SK-N-SH (cell line): Measurements from ENCODE around the gene ZFP92. TPM values are rescaled to one million over a fixed set of nuclear protein-coding genes. Genes with fewer than 3 reads are reported as not detected.

Experiments
- CTCF ChIA-PET: fragments of 300-600, 350-600 bp; formaldehyde crosslinking; extraction: SDS; loops from one replicate; lab custom pipeline; 2021; lab: Yijun Ruan, JAX
- POLR2A ChIA-PET: fragments of 350-600 bp; sonication (Branson Sonifier 250); formaldehyde crosslinking; extraction: SDS; loops from one replicate; lab custom pipeline; 2020; ENCODE audit warnings: antibody characterized with exemption, inconsistent platforms; lab: Yijun Ruan, JAX
- DNase-seq: peaks from one replicate; pipeline ENCODE4 v3.0.0; 2012
- H2AFZ ChIP-seq: fragments of 200-600 bp; sonication (generic); 2 replicates; pipeline ENCODE4 v1.8.1; 2016; ENCODE audit warnings: antibody characterized with exemption, mild to moderate bottlenecking, low read depth
- H3F3A ChIP-seq: fragments of 200-600 bp; sonication (generic); replicated peaks from 2 replicates; pipeline ENCODE3; 2016; ENCODE audit warnings: antibody characterized with exemption, mild to moderate bottlenecking; ENCODE audit not compliant: insufficient read depth
- H3K27ac ChIP-seq, 2 experiments: fragments of 200-500 bp in 1 of 2; fragments of 200-600 bp in 1 of 2; sonication (Bioruptor generic) in 1 of 2; sonication (generic), shearing (Covaris generic) in 1 of 2; 2 replicates each; pipeline versions ENCODE4 v1.5.1 to v1.6.1; 2014 to 2016; ENCODE audit warnings: low read depth in 2 of 2, inconsistent platforms in 1 of 2, low read length in 1 of 2, mild to moderate bottlenecking in 1 of 2, mixed read lengths in 1 of 2
- H3K27me3 ChIP-seq: fragments of 200-600 bp; sonication (generic), shearing (Covaris generic); 2 replicates; pipeline ENCODE4 v1.6.1; 2016; ENCODE audit warnings: mixed run types; ENCODE audit not compliant: insufficient read depth
- H3K36me3 ChIP-seq, 2 experiments: fragments of 200-500 bp in 1 of 2; fragments of 200-600 bp in 1 of 2; sonication (Bioruptor generic) in 1 of 2; sonication (generic) in 1 of 2; replicated peaks in 1 of 2; 2 replicates each; pipeline versions ENCODE3 to v1.5.1; 2014 to 2016; ENCODE audit warnings: low read length in 1 of 2, mild to moderate bottlenecking in 1 of 2; ENCODE audit not compliant: insufficient read depth in 2 of 2, control insufficient read depth in 1 of 2
- H3K4me1 ChIP-seq, 2 experiments: fragments of 200-500 bp in 1 of 2; fragments of 200-600 bp in 1 of 2; sonication (Bioruptor generic) in 1 of 2; sonication (generic), shearing (Covaris generic) in 1 of 2; 2 replicates each; pipeline versions ENCODE4 v1.5.1 to v1.6.1; 2014 to 2016; ENCODE audit warnings: low read depth in 1 of 2, low read length in 1 of 2, mixed run types in 1 of 2; ENCODE audit not compliant: insufficient read depth in 2 of 2, control insufficient read depth in 1 of 2
- H3K4me2 ChIP-seq: fragments of 200-600 bp; sonication (generic), shearing (Covaris generic); 2 replicates; pipeline ENCODE4 v1.6.1; 2017; ENCODE audit warnings: mixed run types
- H3K4me3 ChIP-seq, 2 experiments: fragments of 200-500 bp in 1 of 2; fragments of 200-600 bp in 1 of 2; sonication (Bioruptor generic) in 1 of 2; sonication (generic), shearing (Covaris generic) in 1 of 2; 2 replicates each; pipeline versions ENCODE4 v1.5.1 to v1.8.1; 2014 to 2016; ENCODE audit warnings: low read depth in 2 of 2, inconsistent platforms in 1 of 2, low read length in 1 of 2, mild to moderate bottlenecking in 1 of 2, mixed read lengths in 1 of 2, moderate library complexity in 1 of 2
- H3K79me2 ChIP-seq: fragments of 200-600 bp; sonication (generic); 2 replicates; pipeline ENCODE4 v1.8.1; 2017; ENCODE audit warnings: mild to moderate bottlenecking; ENCODE audit not compliant: insufficient read depth
- H3K9ac ChIP-seq: fragments of 200-600 bp; sonication (generic); 2 replicates; pipeline ENCODE4 v1.6.1; 2017; ENCODE audit warnings: mixed run types
- H3K9me2 ChIP-seq: fragments of 200-600 bp; sonication (generic); 2 replicates; pipeline ENCODE4 v1.6.1; 2017; ENCODE audit warnings: mixed run types
- H3K9me3 ChIP-seq: fragments of 200-600 bp; sonication (generic); 2 replicates; pipeline ENCODE4 v1.6.1; 2017; ENCODE audit warnings: mixed run types, mild to moderate bottlenecking, moderate library complexity
- H4K20me1 ChIP-seq: fragments of 200-600 bp; sonication (generic); 2 replicates; pipeline ENCODE4 v1.6.1; 2017; ENCODE audit warnings: mild to moderate bottlenecking, mixed run types; ENCODE audit not compliant: insufficient read depth
- CHD2 ChIP-seq: fragments of 150-350 bp; IDR thresholded peaks from 2 replicates; pipeline ENCODE4 v1.6.1; 2018; ENCODE audit warnings: low read length; ENCODE audit not compliant: partially characterized antibody
- ELF1 ChIP-seq: IDR thresholded peaks from 2 replicates; pipeline ENCODE4 v1.4.0; 2012
- FOSL2 ChIP-seq: IDR thresholded peaks from 2 replicates; pipeline ENCODE4 v1.4.0; 2012; ENCODE audit warnings: low read depth, mild to moderate bottlenecking, moderate library complexity, borderline replicate concordance
- FOXJ3 ChIP-seq: sonication (generic); formaldehyde crosslinking; IDR thresholded peaks from 2 replicates; pipeline ENCODE4 v1.5.1; 2020; ENCODE audit warnings: mild to moderate bottlenecking, missing genetic modification reagents
- GABPA ChIP-seq: IDR thresholded peaks from 2 replicates; pipeline ENCODE4 v1.4.0; 2012; ENCODE audit warnings: low read depth, mild to moderate bottlenecking
- GATA2 ChIP-seq: sonication (generic); formaldehyde crosslinking; IDR thresholded peaks from 2 replicates; pipeline ENCODE4 v1.5.0; 2020; ENCODE audit warnings: mild to moderate bottlenecking, missing genetic modification reagents
- JUND ChIP-seq: IDR thresholded peaks from 2 replicates; pipeline ENCODE4 v1.4.0; 2012
- MAX ChIP-seq: IDR thresholded peaks from 2 replicates; pipeline ENCODE4 v1.4.0; 2012; ENCODE audit warnings: low read depth
- MEF2A ChIP-seq: IDR thresholded peaks from 2 replicates; pipeline ENCODE4 v1.4.0; 2012; ENCODE audit warnings: low read depth, borderline replicate concordance
- MXI1 ChIP-seq: IDR thresholded peaks from 2 replicates; pipeline ENCODE4 v1.6.1; 2012; ENCODE audit warnings: mild to moderate bottlenecking, low read depth, low read length, improper control_type of control experiment
- NRF1 ChIP-seq: IDR thresholded peaks from 2 replicates; pipeline ENCODE4 v1.6.1; 2012; ENCODE audit warnings: low read depth, mild to moderate bottlenecking, low read length
- RAD21 ChIP-seq: IDR thresholded peaks from 2 replicates; pipeline ENCODE4 v1.6.1; 2012; ENCODE audit warnings: mild to moderate bottlenecking, low read length
- RCOR1 ChIP-seq: fragments of 150-350 bp; IDR thresholded peaks from 2 replicates; pipeline ENCODE4 v1.6.1; 2017; ENCODE audit warnings: antibody characterized with exemption, low read length
- REST ChIP-seq: IDR thresholded peaks from 2 replicates; pipeline ENCODE4 v1.6.1; 2012; ENCODE audit warnings: mild to moderate bottlenecking, low read depth, low read length, moderate library complexity
- RXRA ChIP-seq: IDR thresholded peaks from 2 replicates; pipeline ENCODE4 v1.4.0; 2012; ENCODE audit warnings: low read depth, mild to moderate bottlenecking, borderline replicate concordance
- TCF12 ChIP-seq: IDR thresholded peaks from 2 replicates; pipeline ENCODE4 v1.4.0; 2012
- TEAD4 ChIP-seq: IDR thresholded peaks from 2 replicates; pipeline ENCODE4 v1.4.0; 2012; ENCODE audit warnings: mild to moderate bottlenecking, borderline replicate concordance; ENCODE audit not compliant: insufficient read depth
- USF1 ChIP-seq: IDR thresholded peaks from 2 replicates; pipeline ENCODE4 v1.4.0; 2012; ENCODE audit warnings: low read depth, borderline replicate concordance
- USF2 ChIP-seq: fragments of 150-350 bp; IDR thresholded peaks from 2 replicates; pipeline ENCODE4 v1.6.1; 2017; ENCODE audit warnings: antibody characterized with exemption, low read length, low read depth, borderline replicate concordance
- YY1 ChIP-seq: IDR thresholded peaks from 2 replicates; pipeline ENCODE4 v1.4.0; 2012; ENCODE audit warnings: low read depth, mild to moderate bottlenecking
- WGBS: methylation state at CpG from one replicate; pipeline ENCODE4 v1.1.6; 2017; ENCODE audit warnings: low lambda C conversion rate; 5-methylcytosine and 5-hydroxymethylcytosine counted together
- polyA plus RNA-seq, 3 experiments: library from polyadenylated mRNA; depleted of rRNA; stranded (reverse); fragments of >200 nt; gene quantifications; 2 replicates each; pipeline ENCODE4 v1.2.3, GENCODE V29; 2012

The ZFP92 gene
- polyA plus RNA-seq (2012; rRNA removed), result 0.28 TPM in 2 replicates
- polyA plus RNA-seq (2012; cell fraction: cytosol; rRNA removed), result 0.23 and 0.25 TPM in 2 replicates
- polyA plus RNA-seq (2012; cell fraction: nucleus; rRNA removed), result 0.79 and 0.99 TPM in 2 replicates

- Histone ChIP-seq H3K9me3 (no peaks in the 10 kb centered on the region), H3K36me3 (no peaks in the 10 kb centered on the region), H3K27ac (no peak within 1 kb of the TSS), H3K4me3 (peak within 1 kb of the TSS; percentile 50 to 53), H3K9ac (peak within 1 kb of the TSS; percentile 39; the same call in 1 of the 2 replicates), H3K27me3 (peaks cover 31% of the 10 kb centered on the region), H3K9me2 (no peaks in the 10 kb centered on the region), H3F3A (no peaks in the 10 kb centered on the region), H3K4me1 (peaks cover 0 to 7% of the 10 kb centered on the region in 2 experiments; a peak in 1 of 4 replicates), H3K4me2 (peak within 1 kb of the TSS; percentile 66), H2AFZ (0 out of 2 replicates have a peak within 1 kb of the TSS, but pooled peaks have one; percentile 6), H3K79me2 (no peaks in the 10 kb centered on the region), H4K20me1 (no peaks in the 10 kb centered on the region)
- WGBS, result 8% methylated on average over 12 of the region's 75 CpGs
- DNase-seq, result peak; percentile 88
- no peak for TF ChIP-seq FOSL2
- 0 out of 2 replicates have a peak, but pooled peaks have one; percentile 10 for TF ChIP-seq RCOR1
- no peak for TF ChIP-seq MAX
- TF ChIP-seq NRF1, result peak; percentile 46; the same call in 1 of the 2 replicates
- CTCF ChIA-PET, result interaction anchor here (1.5 kb wide), 1 partner anchor 12 kb away, joined by 7 read pairs; no protein-coding TSS in a partner anchor
- POLR2A ChIA-PET, result no interaction called here
These were observed at the start of gene ZFP92 for GRCh38 chrX:153411255-153411987. ZFP92 (plus strand) TSS chrX:153411472; CDS start chrX:153418323, 6,851 bp downstream.

GRCh38 chrX:153361781-153362397 lies 49.4 kb upstream of the ZFP92 start:
- H2AFZ ChIP-seq, result no peak overlapping the region
- no peak for DNase-seq
- H3K9ac ChIP-seq, result no peak overlapping the region
- H4K20me1 ChIP-seq, result no peaks in the 10 kb centered on the region
- H3K9me3 ChIP-seq, result no peaks in the 10 kb centered on the region
- H3K27ac ChIP-seq, result no peak overlapping the region
- ChIA-PET CTCF (interaction anchor here (1.6 kb wide), 1 partner anchor 20 kb away, joined by 3 read pairs; no protein-coding TSS in a partner anchor), POLR2A (no interaction called here)
- H3K36me3 ChIP-seq, result no peaks in the 10 kb centered on the region
- 2% methylated on average over 2 of the region's 2 CpGs for WGBS
- no peaks in the 10 kb centered on the region; a peak in 1 of 4 replicates for H3K4me1 ChIP-seq
- no peaks in the 10 kb centered on the region for H3K9me2 ChIP-seq
- H3K4me3 ChIP-seq, result no peak overlapping the region
- no peaks in the 10 kb centered on the region; the same call in 1 of the 2 replicates for H3K27me3 ChIP-seq
- H3F3A ChIP-seq, result no peaks in the 10 kb centered on the region
- no peaks in the 10 kb centered on the region for H3K79me2 ChIP-seq
- H3K4me2 ChIP-seq, result no peak overlapping the region
- TF ChIP-seq REST, result no peak
- no peak for TF ChIP-seq GATA2 (CRISPR knock-in tag)
- TF ChIP-seq FOXJ3 (CRISPR knock-in tag), result no peak
- TF ChIP-seq CHD2, result no peak
- no peak for TF ChIP-seq MEF2A
- no peak for TF ChIP-seq RXRA
- TF ChIP-seq USF2, result no peak
- no peak for TF ChIP-seq YY1
- no peak for TF ChIP-seq ELF1
- no peak for TF ChIP-seq JUND
- no peak for TF ChIP-seq TEAD4
- TF ChIP-seq MXI1, result no peak
- no peak for TF ChIP-seq GABPA
- no peak for TF ChIP-seq RAD21
- no peak for TF ChIP-seq FOSL2
- TF ChIP-seq TCF12, result no peak
- no peak for TF ChIP-seq USF1
